GM23338 (cell line): Measurements from ENCODE around the gene ALDH5A1. TPM values are rescaled to one million over a fixed set of nuclear protein-coding genes. Genes with fewer than 3 reads are reported as not detected.

Experiments used
- ATAC-seq: fragments of 200-7000 bp; cut with Tn5 transposase; 3 replicates; pipeline ENCODE4 v1.9.1; 2020
- DNase-seq: peaks from one replicate; pipeline ENCODE4 v3.0.0-alpha.2; 2015; ENCODE audit warnings: low spot score
- H2AFZ ChIP-seq: fragments of 200-600 bp; sonication (generic); 2 replicates; pipeline ENCODE4 v1.8.0; 2016; ENCODE audit warnings: antibody characterized with exemption, mild to moderate bottlenecking, moderate library complexity
- H3F3A ChIP-seq: fragments of 200-600 bp; sonication (generic); replicated peaks from 2 replicates; pipeline ENCODE4 v1.8.0; 2017; ENCODE audit warnings: antibody characterized with exemption, mixed run types, low read depth
- H3K27ac ChIP-seq: fragments of 200-600 bp; sonication (generic); 2 replicates; pipeline ENCODE4 v1.6.1; 2016; ENCODE audit warnings: low read depth
- H3K27me3 ChIP-seq: fragments of 200-600 bp; sonication (generic); 2 replicates; pipeline ENCODE4 v1.8.0; 2016; ENCODE audit warnings: mild to moderate bottlenecking, mixed run types, moderate library complexity; ENCODE audit not compliant: insufficient read depth
- H3K36me3 ChIP-seq: fragments of 200-600 bp; sonication (generic); 2 replicates; pipeline ENCODE4 v1.8.0; 2016; ENCODE audit warnings: mild to moderate bottlenecking; ENCODE audit not compliant: insufficient read depth
- H3K4me1 ChIP-seq: fragments of 200-600 bp; sonication (generic); 2 replicates; pipeline ENCODE4 v1.8.0; 2016; ENCODE audit warnings: mild to moderate bottlenecking, moderate library complexity; ENCODE audit not compliant: insufficient read depth
- H3K4me2 ChIP-seq: fragments of 200-600 bp; sonication (generic); 2 replicates; pipeline ENCODE4 v1.7.1; 2017; ENCODE audit warnings: mixed run types
- H3K4me3 ChIP-seq: fragments of 200-600 bp; sonication (generic); 2 replicates; pipeline ENCODE4 v1.6.1; 2016; ENCODE audit warnings: mixed run types
- H3K79me2 ChIP-seq: fragments of 200-600 bp; sonication (generic); replicated peaks from 2 replicates; pipeline ENCODE4 v1.8.0; 2017; ENCODE audit warnings: mild to moderate bottlenecking; ENCODE audit not compliant: insufficient read depth
- H3K9me2 ChIP-seq: fragments of 200-600 bp; sonication (generic); 2 replicates; pipeline ENCODE4 v1.8.0; 2017; ENCODE audit not compliant: insufficient read depth
- H4K20me1 ChIP-seq: fragments of 200-600 bp; sonication (generic); replicated peaks from 2 replicates; pipeline ENCODE4 v1.8.0; 2017; ENCODE audit warnings: mild to moderate bottlenecking; ENCODE audit not compliant: insufficient read depth
- H3K27ac Mint-ChIP-seq: 2 replicates; pipeline ENCODE4 v1.8.0; 2020; ENCODE audit warnings: inconsistent platforms, mild to moderate bottlenecking, moderate library complexity, mixed read lengths
- H3K27me3 Mint-ChIP-seq: 3 replicates; pipeline ENCODE4 v1.8.0; 2022; ENCODE audit warnings: low read depth, mild to moderate bottlenecking, moderate library complexity, mixed read lengths, inconsistent platforms; ENCODE audit not compliant: insufficient read depth, poor library complexity
- H3K36me3 Mint-ChIP-seq: 3 replicates; pipeline ENCODE4 v1.8.0; 2021; ENCODE audit warnings: low read depth, mild to moderate bottlenecking, inconsistent platforms, moderate library complexity, mixed read lengths
- H3K4me1 Mint-ChIP-seq: 3 replicates; pipeline ENCODE4 v1.8.0; 2020; ENCODE audit warnings: mild to moderate bottlenecking, inconsistent platforms, mixed read lengths
- H3K4me3 Mint-ChIP-seq: 3 replicates; pipeline ENCODE4 v1.8.0; 2021; ENCODE audit warnings: moderate library complexity, mild to moderate bottlenecking, inconsistent platforms, mixed read lengths
- H3K9me3 Mint-ChIP-seq: 3 replicates; pipeline ENCODE4 v1.8.0; 2020; ENCODE audit warnings: moderate library complexity, mild to moderate bottlenecking, inconsistent platforms, mixed read lengths
- CREB1 ChIP-seq: fragments of 250-450 bp; sonication (Bioruptor Pico); IDR thresholded peaks from 2 replicates; pipeline ENCODE4 v1.5.0; 2020; ENCODE audit warnings: low read depth, mild to moderate bottlenecking, moderate library complexity
- CTCF ChIP-seq, 2 experiments: fragments of 200-600 bp in 1 of 2; sonication (generic) in 1 of 2; conservative IDR thresholded peaks; 2 replicates each; pipeline versions ENCODE4 v1.5.1 to v1.6.1; 2016 to 2017; ENCODE audit warnings: antibody characterized with exemption in 2 of 2, low read depth in 2 of 2, mild to moderate bottlenecking in 2 of 2, moderate library complexity in 1 of 2
- ETS1 ChIP-seq: IDR thresholded peaks from 2 replicates; pipeline ENCODE4 v1.6.1; 2016; ENCODE audit warnings: antibody characterized with exemption
- EZH2 ChIP-seq: fragments of 200-600 bp; sonication (generic); IDR thresholded peaks from one replicate; pipeline ENCODE4 v1.8.0; 2017; ENCODE audit warnings: antibody characterized with exemption, mild to moderate bottlenecking, low read depth; ENCODE audit not compliant: unreplicated experiment
- EZH2phosphoT487 ChIP-seq: fragments of 200-600 bp; sonication (generic); IDR thresholded peaks from one replicate; pipeline ENCODE4 v1.8.1; 2018; ENCODE audit warnings: antibody characterized with exemption; ENCODE audit not compliant: unreplicated experiment
- JUNB ChIP-seq: IDR thresholded peaks from one replicate; pipeline ENCODE4 v1.6.1; 2016; ENCODE audit warnings: antibody characterized with exemption; ENCODE audit not compliant: unreplicated experiment
- NANOG ChIP-seq: IDR thresholded peaks from 2 replicates; pipeline ENCODE4 v1.6.1; 2016; ENCODE audit warnings: antibody characterized with exemption, borderline replicate concordance
- POLR2AphosphoS5 ChIP-seq: IDR thresholded peaks from 2 replicates; pipeline ENCODE4 v1.6.1; 2016; ENCODE audit warnings: antibody characterized with exemption, low read depth
- STAT1 ChIP-seq: IDR thresholded peaks from one replicate; pipeline ENCODE4 v1.6.1; 2016; ENCODE audit warnings: antibody characterized with exemption; ENCODE audit not compliant: unreplicated experiment
- ZNF331 ChIP-seq: fragments of 250-450 bp; sonication (Bioruptor Pico); IDR thresholded peaks from 2 replicates; pipeline ENCODE4 v1.5.0; 2020; ENCODE audit warnings: low read depth, mild to moderate bottlenecking, moderate library complexity
- ZNF462 ChIP-seq: fragments of 250-450 bp; sonication (Bioruptor Pico); IDR thresholded peaks from 2 replicates; pipeline ENCODE4 v1.5.0; 2020; ENCODE audit warnings: mild to moderate bottlenecking, moderate library complexity
- polyA plus RNA-seq: library from polyadenylated mRNA; unstranded; fragments of >200 nt; fragmentation: Nextera tagmentation; extraction: Ambion mirVana; gene quantifications from 2 replicates; pipeline ENCODE4 v1.2.1, GENCODE V29; 2016
- total RNA-seq: library from RNA; depleted of rRNA; stranded (reverse); fragments of >200 nt; shearing (Covaris generic); gene quantifications from 2 replicates; pipeline ENCODE4 v1.2.3, GENCODE V29; 2014

Gene ALDH5A1
- total and polyA plus RNA-seq, 2 experiments from 2014 or later = 3.1 to 5.2 TPM

GRCh38 chr6:24448828-24449525, 45.8 kb upstream of the ALDH5A1 start (continued):
- TF ChIP-seq JUNB (no peak), STAT1 (no peak), CREB1 (no peak), EZH2phosphoT487 (no peak), ZNF331 (CRISPR knock-in tag) (no peak), NANOG (no peak), POLR2AphosphoS5 (no peak)

GRCh38 chr6:24451581-24452388, 43.0 kb upstream of the ALDH5A1 start:
- H3K27ac Mint-ChIP-seq = no peak overlapping the region
- ATAC-seq (no peak), DNase-seq (no peak)
- no peaks in the 10 kb centered on the region for H3K27me3 ChIP-seq
- H3K4me1 Mint-ChIP-seq = 0 out of 3 replicates have a peak, but pooled peaks cover 2% of the 10 kb centered on the region
- H3K4me2 ChIP-seq = no peak overlapping the region
- H3K36me3 ChIP-seq = no peaks in the 10 kb centered on the region
- H3K27me3 Mint-ChIP-seq = peaks cover 5% of the 10 kb centered on the region
- no peaks in the 10 kb centered on the region for H3K79me2 ChIP-seq
- H3K27ac ChIP-seq = no peak overlapping the region
- no peak overlapping the region for H3K4me3 ChIP-seq
- no peak overlapping the region for H3K4me3 Mint-ChIP-seq
- no peaks in the 10 kb centered on the region for H3K4me1 ChIP-seq
- no peaks in the 10 kb centered on the region for H3K36me3 Mint-ChIP-seq
- H3K9me2 ChIP-seq = no peaks in the 10 kb centered on the region
- no peak overlapping the region for H2AFZ ChIP-seq
- H3F3A ChIP-seq = no peaks in the 10 kb centered on the region
- no peaks in the 10 kb centered on the region; the same call in 1 of the 2 replicates for H4K20me1 ChIP-seq
- H3K9me3 Mint-ChIP-seq = no peaks in the 10 kb centered on the region
- TF ChIP-seq JUNB (no peak), ETS1 (no peak), CTCF (conservative IDR thresholded peaks at IDR 0.05; ENCODE audit: low read depth in 2 of 2) (no peak), NANOG (no peak), CREB1 (no peak), EZH2 (no peak), ZNF462 (CRISPR knock-in tag) (no peak), EZH2phosphoT487 (no peak)
